Stomach (tissue), 9 donors: ENCODE measurements around the gene FAM3D. TPM values are rescaled to one million over a fixed set of nuclear protein-coding genes. Genes with fewer than 3 reads are reported as not detected.
"Not testable (repeated sequence)": the region's sequence is repeated elsewhere in the genome, so short reads cannot be mapped to it uniquely, and the experiment has no call there.

Experiments used
- DNase-seq, 2 donors: peaks; one replicate each; pipeline versions ENCODE4 v3.0.0 to v3.0.0-alpha.2; 2013 to 2019
- H3K27ac ChIP-seq, 5 donors: fragments of 200-600 bp in 4 of 5; sonication (generic) in 4 of 5; one replicate each; pipeline ENCODE4 v1.5.1; 2013 to 2019; ENCODE audit warnings: mild to moderate bottlenecking in 1 of 5, moderate library complexity in 1 of 5
- H3K27me3 ChIP-seq, 3 donors: fragments of 200-600 bp; sonication (generic); one replicate each; pipeline ENCODE4 v1.5.1; 2017 to 2019; ENCODE audit warnings: mixed run types in 1 of 3
- H3K36me3 ChIP-seq, 4 donors: fragments of 200-600 bp; sonication (generic); 1 replicate in 3 of 4; 2 replicates in 1 of 4; pipeline ENCODE4 v1.5.1; 2016 to 2019
- H3K4me1 ChIP-seq, 4 donors: fragments of 200-600 bp; sonication (generic); one replicate each; pipeline ENCODE4 v1.5.1; 2016 to 2019
- H3K4me3 ChIP-seq, 4 donors: fragments of 200-600 bp; sonication (generic) in 3 of 4; one replicate each; pipeline ENCODE4 v1.5.1; 2016 to 2019; ENCODE audit warnings: mild to moderate bottlenecking in 1 of 4
- H3K9me3 ChIP-seq, 4 donors: fragments of 200-600 bp; sonication (generic); one replicate each; pipeline ENCODE4 v1.5.1; 2016 to 2019
- CTCF ChIP-seq, 7 experiments: fragments of 450-650 bp in 4 of 7; fragments of 200-600 bp in 3 of 7; sonication (generic) in 3 of 7; IDR thresholded peaks; one replicate each; pipeline ENCODE4 v1.5.1; 2016 to 2019; ENCODE audit warnings: antibody characterized with exemption in 7 of 7, control low read depth in 2 of 7, mild to moderate bottlenecking in 1 of 7
- EP300 ChIP-seq: sonication (generic); formaldehyde crosslinking; IDR thresholded peaks from one replicate; pipeline ENCODE4 v1.6.1; 2017; ENCODE audit warnings: antibody characterized with exemption
- POLR2A ChIP-seq, 4 donors: fragments of 450-650 bp; IDR thresholded peaks; one replicate each; pipeline ENCODE4 v1.6.1; 2016; ENCODE audit warnings: antibody characterized with exemption in 4 of 4, control low read depth in 2 of 4, mild to moderate bottlenecking in 1 of 4, moderate library complexity in 1 of 4
- POLR2AphosphoS5 ChIP-seq, 3 donors: sonication (generic); formaldehyde crosslinking; IDR thresholded peaks; one replicate each; pipeline ENCODE4 v1.6.1; 2016; ENCODE audit warnings: antibody characterized with exemption in 3 of 3
- WGBS, 5 donors: extraction: QIAGEN DNeasy Blood & Tissue Kit in 3 of 5; methylation state at CpG; one replicate each; pipeline versions ENCODE4 v1.1.5 to v1.1.7; 2013 to 2018; 5-methylcytosine and 5-hydroxymethylcytosine counted together
- intact Hi-C: fragments of 100-400 bp; cut with DNase I; formaldehyde crosslinking; loops from one replicate; pipeline ENCODE4 v1.15.1; 2023; ENCODE audit warnings: low total_unique reads
- polyA plus RNA-seq, 3 donors: library from polyadenylated mRNA; stranded (reverse); fragments of 200-250 nt; gene quantifications; one replicate each; pipeline ENCODE4 v1.2.3, GENCODE V29; 2013
- total RNA-seq, 5 donors: library from RNA; depleted of rRNA; stranded (reverse); fragments of >200 nt; gene quantifications; one replicate each; pipeline versions ENCODE4 v1.1.0 to v1.2.3, GENCODE V29; 2014 to 2016
- donor health status: healthy with polysubstance abuse.
- donor health status: Bipolar disorder and iron deficiency.
- donor health status: healthy.

FAM3D gene
- total and polyA plus RNA-seq, 8 donors, result 7.6 to 581 (median 39.1) TPM

- H3K9me3 ChIP-seq, DNase-seq, H3K4me3 ChIP-seq, intact Hi-C loops, H3K27me3 ChIP-seq, H3K36me3 ChIP-seq: not testable (repeated sequence)
- WGBS, 5 donors, result 26 to 64% (median 42%) methylated on average over 2 of the region's 2 CpGs
- TF ChIP-seq POLR2AphosphoS5 (IDR thresholded peaks at IDR 0.05), result peak in 1 of 3 donors; percentile 76
- H3K4me1 ChIP-seq, result peaks cover 0 to 15% (median 5%) of the 10 kb centered on the region in 4 donors
- H3K27ac ChIP-seq, result peak overlapping the region; percentile 20 to 72 (median 56)
Measured at GRCh38 chr3:58704304-58704703, 37.7 kb upstream of the FAM3D start.

- no peaks in the 10 kb centered on the region for H3K9me3 ChIP-seq
- TF ChIP-seq POLR2A (IDR thresholded peaks at IDR 0.05) (no peak), POLR2AphosphoS5 (IDR thresholded peaks at IDR 0.05) (no peak), CTCF (IDR thresholded peaks at IDR 0.05) (no peak), EP300 (no peak)
- no peak overlapping the region for H3K27ac ChIP-seq
- no peaks in the 10 kb centered on the region for H3K27me3 ChIP-seq
- no peak for DNase-seq
- H3K4me1 ChIP-seq, result peaks cover 19 to 46% (median 21%) of the 10 kb centered on the region in 4 donors
- intact Hi-C loops, result no loop called here
- H3K36me3 ChIP-seq, result no peaks in the 10 kb centered on the region
- no peak overlapping the region for H3K4me3 ChIP-seq
Measured at GRCh38 chr3:58698246-58698645, 31.7 kb upstream of the FAM3D start.

GRCh38 chr3:58697561-58697960, 31.0 kb upstream of the FAM3D start:
- peaks cover 19 to 41% (median 21%) of the 10 kb centered on the region in 4 donors for H3K4me1 ChIP-seq
- no peaks in the 10 kb centered on the region for H3K36me3 ChIP-seq
- no peak overlapping the region for H3K27ac ChIP-seq
- no peak for DNase-seq
- intact Hi-C loops, result no loop called here
- TF ChIP-seq POLR2AphosphoS5 (IDR thresholded peaks at IDR 0.05), result no peak
- TF ChIP-seq CTCF (IDR thresholded peaks at IDR 0.05), result no peak
- TF ChIP-seq POLR2A (IDR thresholded peaks at IDR 0.05), result no peak
- TF ChIP-seq EP300, result no peak
- no peaks in the 10 kb centered on the region for H3K9me3 ChIP-seq
- no peak overlapping the region for H3K4me3 ChIP-seq
- no peaks in the 10 kb centered on the region for H3K27me3 ChIP-seq

GRCh38 chr3:58696813-58697212, 30.2 kb upstream of the FAM3D start:
- DNase-seq, H3K9me3 ChIP-seq, H3K36me3 ChIP-seq, H3K4me3 ChIP-seq, H3K27me3 ChIP-seq, intact Hi-C loops: not testable (repeated sequence)
- Histone ChIP-seq H3K4me1 (peaks cover 19 to 41% (median 21%) of the 10 kb centered on the region in 4 donors), H3K27ac (peak overlapping the region in 3 of 5 donors; percentile 22 to 69 (median 66))
- 75 to 91% (median 83%) methylated on average over 3 of the region's 3 CpGs for WGBS, 5 donors

GRCh38 chr3:58696093-58696492, 29.5 kb upstream of the FAM3D start:
- TF ChIP-seq CTCF (IDR thresholded peaks at IDR 0.05), result no peak
- TF ChIP-seq POLR2AphosphoS5 (IDR thresholded peaks at IDR 0.05), result peak in 2 of 3 donors; percentile 18 to 78

GRCh38 chr3:58695284-58695683, 28.7 kb upstream of the FAM3D start:
- Histone ChIP-seq H3K4me1 (peaks cover 19 to 41% (median 21%) of the 10 kb centered on the region in 4 donors), H3K27ac (peak overlapping the region in 4 of 5 donors; percentile 40 to 69 (median 56)), H3K9me3 (peaks cover 0 to 17% (median 5%) of the 10 kb centered on the region in 4 donors)
- H3K27me3 ChIP-seq, DNase-seq, H3K36me3 ChIP-seq, intact Hi-C loops, H3K4me3 ChIP-seq: not testable (repeated sequence)
- WGBS, 5 donors, result 78 to 84% (median 80%) methylated on average over 4 of the region's 4 CpGs

More at GRCh38 chr3:58696093-58696492, 29.5 kb upstream of the FAM3D start:
- DNase-seq, result peak; percentile 40 to 49
- 21 to 39% (median 28%) methylated on average over 1 of the region's 1 CpG for WGBS, 5 donors
- Histone ChIP-seq H3K9me3 (peaks cover 0 to 9% (median 4%) of the 10 kb centered on the region in 4 donors), H3K27ac (peak overlapping the region; percentile 22 to 69 (median 61)), H3K4me3 (no peak overlapping the region), H3K36me3 (no peaks in the 10 kb centered on the region), H3K4me1 (peaks cover 19 to 41% (median 21%) of the 10 kb centered on the region in 4 donors), H3K27me3 (no peaks in the 10 kb centered on the region)
- intact Hi-C loops, result no loop called here
